Activated naive CD4-positive, alpha-beta T cell treated with anti-CD3 and anti-CD28 coated beads for 36 hours (primary cell): Measurements from ENCODE around the gene RPP40. TPM values are rescaled to one million over a fixed set of nuclear protein-coding genes. Genes with fewer than 3 reads are reported as not detected.

Experiments used
- CTCF ChIA-PET: fragments of 350-600 bp; sonication (Branson Sonifier 250); formaldehyde crosslinking; loops from one replicate; lab custom pipeline; 2021; ENCODE audit warnings: antibody characterized with exemption; lab: Charles Lee
- DNase-seq: peaks from one replicate; pipeline ENCODE4 v3.0.0-alpha.2; 2020
- H3K27ac Mint-ChIP-seq: one replicate; pipeline ENCODE4 v1.8.0; 2021; ENCODE audit warnings: mild to moderate bottlenecking, mixed read lengths
- H3K27me3 Mint-ChIP-seq: one replicate; pipeline ENCODE4 v1.8.0; 2021; ENCODE audit warnings: low read depth, mixed read lengths
- H3K36me3 Mint-ChIP-seq: one replicate; pipeline ENCODE4 v1.8.0; 2021; ENCODE audit warnings: low read depth, mixed read lengths
- H3K4me1 Mint-ChIP-seq: one replicate; pipeline ENCODE4 v1.8.0; 2021; ENCODE audit warnings: low read depth, mixed read lengths
- H3K4me3 Mint-ChIP-seq: one replicate; pipeline ENCODE4 v1.8.0; 2021; ENCODE audit warnings: mild to moderate bottlenecking, moderate library complexity, mixed read lengths
- H3K9me3 Mint-ChIP-seq: one replicate; pipeline ENCODE4 v1.8.0; 2021; ENCODE audit warnings: mixed read lengths
- intact Hi-C: fragments of 100-400 bp; cut with micrococcal nuclease; formaldehyde crosslinking; loops from one replicate; pipeline ENCODE4 v1.15.1; 2023
- total RNA-seq, 2 experiments: library from RNA; stranded (reverse); gene quantifications; one replicate each; pipeline ENCODE4 v1.2.3, GENCODE V29; 2021

RPP40 gene, protein sequence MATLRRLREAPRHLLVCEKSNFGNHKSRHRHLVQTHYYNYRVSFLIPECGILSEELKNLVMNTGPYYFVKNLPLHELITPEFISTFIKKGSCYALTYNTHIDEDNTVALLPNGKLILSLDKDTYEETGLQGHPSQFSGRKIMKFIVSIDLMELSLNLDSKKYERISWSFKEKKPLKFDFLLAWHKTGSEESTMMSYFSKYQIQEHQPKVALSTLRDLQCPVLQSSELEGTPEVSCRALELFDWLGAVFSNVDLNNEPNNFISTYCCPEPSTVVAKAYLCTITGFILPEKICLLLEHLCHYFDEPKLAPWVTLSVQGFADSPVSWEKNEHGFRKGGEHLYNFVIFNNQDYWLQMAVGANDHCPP
- 1 to 10 TPM; 8.2 to 9.8 TPM for total RNA-seq

DNA sequence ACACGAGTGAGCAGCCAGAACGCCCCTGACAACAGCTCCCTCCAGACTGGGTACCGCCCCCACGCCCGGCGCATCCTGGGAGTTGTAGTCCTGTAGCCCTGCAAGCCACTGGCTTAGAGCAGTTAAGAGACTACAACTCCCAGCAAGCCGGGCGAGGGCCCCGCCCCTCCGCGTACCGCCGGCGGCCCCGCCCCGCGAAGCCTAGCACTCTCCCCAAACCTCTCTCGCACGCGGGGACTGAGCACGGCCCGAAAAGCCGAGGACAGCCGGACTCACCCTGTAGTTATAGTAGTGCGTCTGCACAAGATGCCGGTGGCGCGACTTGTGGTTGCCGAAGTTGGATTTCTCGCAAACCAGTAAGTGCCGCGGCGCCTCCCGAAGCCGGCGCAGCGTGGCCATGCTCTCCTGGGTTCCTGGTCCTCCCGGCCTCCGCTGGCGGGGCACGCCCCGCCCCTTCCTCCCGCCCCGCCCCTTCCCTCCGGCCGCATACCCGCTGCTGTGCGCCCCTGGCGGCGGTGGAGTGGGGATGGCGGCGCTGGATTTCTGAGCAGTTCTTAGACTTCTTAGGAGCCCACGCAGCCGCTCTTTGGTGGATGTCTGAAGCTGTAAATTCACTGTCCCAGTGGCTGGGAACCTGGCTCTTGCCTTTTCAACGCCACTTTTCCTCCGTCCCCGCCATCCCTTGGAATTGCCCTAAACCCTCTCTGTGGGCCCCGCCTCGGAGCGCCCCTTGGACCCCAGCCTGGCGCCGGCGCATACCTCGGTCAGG lies at the start of gene RPP40:
TSS of gene RPP40 (minus strand) at position 434 of the 769 bp plus-strand sequence. CDS start at position 399, 35 bp downstream.
- Mint-ChIP-seq H3K27ac (peak within 1 kb of the TSS; percentile 91), H3K36me3 (peaks cover 14% of the 10 kb centered on the region), H3K4me3 (peak within 1 kb of the TSS; percentile 90), H3K27me3 (no peaks in the 10 kb centered on the region), H3K4me1 (peaks cover 11% of the 10 kb centered on the region), H3K9me3 (no peaks in the 10 kb centered on the region)
- intact Hi-C loops = loop anchor here (1.0 to 10.0 kb wide), 9 partner anchors 27 to 1885 kb away; partner anchors contain the start of genes BPHL, CDYL, ECI2 and LYRM4
- CTCF ChIA-PET = interaction anchor here (0.7 to 1.5 kb wide), 3 partner anchors 11 to 28 kb away, joined by 4 to 5 read pairs (median 4); no protein-coding TSS in a partner anchor
- peak; percentile 98 for DNase-seq

- intact Hi-C loops = no loop called here
- no peak overlapping the region for H3K27ac Mint-ChIP-seq
- H3K27me3 Mint-ChIP-seq = no peaks in the 10 kb centered on the region
- peaks cover 11% of the 10 kb centered on the region for H3K36me3 Mint-ChIP-seq
- no peak overlapping the region for H3K4me3 Mint-ChIP-seq
- H3K9me3 Mint-ChIP-seq = peaks cover 17% of the 10 kb centered on the region
- CTCF ChIA-PET = interaction anchor here (0.5 kb wide), 1 partner anchor 246 kb away, joined by 3 read pairs; no protein-coding TSS in a partner anchor
- peaks cover 5% of the 10 kb centered on the region for H3K4me1 Mint-ChIP-seq
- no peak for DNase-seq
These were observed 49.2 kb upstream of the RPP40 start for GRCh38 chr6:5053038-5053437.

DNA sequence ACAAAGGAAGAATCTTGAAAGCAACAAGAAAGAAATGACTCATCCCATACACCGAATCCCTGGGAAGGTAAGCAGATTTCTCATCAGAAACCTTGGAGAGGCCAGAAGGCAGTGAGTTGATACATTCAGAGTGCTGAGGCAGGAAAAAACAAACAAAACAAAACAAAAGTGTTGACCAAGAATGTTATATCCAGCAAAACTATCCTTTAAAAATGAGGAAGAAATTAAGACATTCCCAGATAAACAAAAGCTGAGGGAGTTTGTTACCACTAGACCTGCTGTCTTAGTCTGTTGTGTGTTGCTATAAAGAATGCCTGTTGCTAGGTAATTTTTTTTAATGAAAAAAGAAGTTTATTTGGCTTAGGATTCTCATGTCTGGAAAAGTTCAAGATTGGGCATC lies 47.6 kb upstream of the RPP40 start:
- Mint-ChIP-seq H3K36me3 (peaks cover 11% of the 10 kb centered on the region), H3K27me3 (no peaks in the 10 kb centered on the region), H3K4me3 (no peak overlapping the region), H3K27ac (no peak overlapping the region), H3K9me3 (peaks cover 17% of the 10 kb centered on the region), H3K4me1 (peaks cover 5% of the 10 kb centered on the region)
- CTCF ChIA-PET = no interaction called here
- intact Hi-C loops = no loop called here
- no peak for DNase-seq

DNA sequence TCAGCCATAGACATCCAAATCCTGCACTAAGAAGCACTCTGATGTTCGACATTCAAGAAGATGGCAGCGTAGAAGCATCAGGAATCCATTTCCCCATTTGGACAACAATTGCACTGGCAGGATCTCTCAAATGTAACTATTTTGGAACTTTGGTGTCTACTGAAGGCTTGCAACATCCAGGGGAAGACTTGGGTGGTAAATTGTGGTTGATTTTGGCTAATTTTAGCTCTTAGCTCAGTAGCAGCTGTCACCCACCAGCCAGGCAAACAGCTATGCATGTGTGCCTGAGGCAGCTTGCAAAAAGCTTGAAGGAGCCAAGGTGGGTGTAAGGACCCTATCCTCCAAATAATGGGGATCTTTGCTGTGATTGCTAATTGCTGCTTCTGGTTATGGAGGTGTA lies 46.2 kb upstream of the RPP40 start:
- Mint-ChIP-seq H3K4me1 (peaks cover 5% of the 10 kb centered on the region), H3K36me3 (peaks cover 17% of the 10 kb centered on the region), H3K27me3 (no peaks in the 10 kb centered on the region), H3K4me3 (no peak overlapping the region), H3K9me3 (peaks cover 17% of the 10 kb centered on the region), H3K27ac (no peak overlapping the region)
- CTCF ChIA-PET = no interaction called here
- intact Hi-C loops = no loop called here
- no peak for DNase-seq

- Mint-ChIP-seq H3K4me3 (no peak overlapping the region), H3K27ac (no peak overlapping the region), H3K27me3 (no peaks in the 10 kb centered on the region), H3K36me3 (peaks cover 30% of the 10 kb centered on the region), H3K9me3 (peaks cover 14% of the 10 kb centered on the region), H3K4me1 (no peaks in the 10 kb centered on the region)
- intact Hi-C loops = no loop called here
- CTCF ChIA-PET = no interaction called here
- no peak for DNase-seq
These were observed 42.6 kb upstream of the RPP40 start for GRCh38 chr6:5046430-5046829.

GRCh38 chr6:5045416-5045815 lies 41.6 kb upstream of the RPP40 start:
- intact Hi-C loops = no loop called here
- no peaks in the 10 kb centered on the region for H3K27me3 Mint-ChIP-seq
- no peaks in the 10 kb centered on the region for H3K4me1 Mint-ChIP-seq
- peaks cover 6% of the 10 kb centered on the region for H3K9me3 Mint-ChIP-seq
- no peak overlapping the region for H3K27ac Mint-ChIP-seq
- H3K4me3 Mint-ChIP-seq = no peak overlapping the region
- no peak for DNase-seq
- peaks cover 23% of the 10 kb centered on the region for H3K36me3 Mint-ChIP-seq
- CTCF ChIA-PET = no interaction called here

- Mint-ChIP-seq H3K27ac (no peak overlapping the region), H3K27me3 (no peaks in the 10 kb centered on the region), H3K4me3 (no peak overlapping the region), H3K9me3 (peaks cover 6% of the 10 kb centered on the region), H3K36me3 (peaks cover 23% of the 10 kb centered on the region), H3K4me1 (no peaks in the 10 kb centered on the region)
- intact Hi-C loops = no loop called here
- DNase-seq = no peak
- CTCF ChIA-PET = no interaction called here
These were observed 41.0 kb upstream of the RPP40 start for GRCh38 chr6:5044866-5045265.

- CTCF ChIA-PET = interaction anchor here (0.6 kb wide), 1 partner anchor 102 kb away, joined by 4 read pairs; no protein-coding TSS in a partner anchor
- H3K4me1 Mint-ChIP-seq = no peaks in the 10 kb centered on the region
- H3K4me3 Mint-ChIP-seq = no peak overlapping the region
- H3K9me3 Mint-ChIP-seq = no peaks in the 10 kb centered on the region
- DNase-seq = no peak
- intact Hi-C loops = no loop called here
- H3K36me3 Mint-ChIP-seq = peaks cover 19% of the 10 kb centered on the region
- H3K27me3 Mint-ChIP-seq = no peaks in the 10 kb centered on the region
- no peak overlapping the region for H3K27ac Mint-ChIP-seq
These were observed 38.6 kb upstream of the RPP40 start for GRCh38 chr6:5042436-5042835.

DNA sequence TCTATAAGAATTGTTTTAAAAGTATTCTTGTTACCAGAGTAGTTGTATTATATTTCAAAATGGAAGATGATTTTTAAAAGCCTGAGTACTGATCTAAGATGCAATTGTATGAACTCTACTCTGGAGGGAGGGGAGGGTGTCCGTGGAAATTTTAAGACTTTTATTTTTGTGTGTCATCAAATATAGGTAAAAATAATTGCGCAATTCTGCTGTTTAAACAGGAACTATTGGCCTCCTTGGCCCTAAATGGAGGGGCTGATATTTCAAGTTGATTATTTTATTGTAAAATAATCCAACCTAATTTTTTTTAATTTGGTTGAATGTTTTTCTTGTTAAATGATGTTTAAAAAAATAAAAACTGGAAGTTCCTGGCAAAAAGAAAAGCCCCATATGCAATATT lies 38.1 kb upstream of the RPP40 start:
- no peak for DNase-seq
- Mint-ChIP-seq H3K4me3 (no peak overlapping the region), H3K27me3 (no peaks in the 10 kb centered on the region), H3K36me3 (peaks cover 19% of the 10 kb centered on the region), H3K27ac (no peak overlapping the region), H3K9me3 (no peaks in the 10 kb centered on the region), H3K4me1 (no peaks in the 10 kb centered on the region)
- CTCF ChIA-PET = interaction anchor here (0.6 kb wide), 1 partner anchor 102 kb away, joined by 4 read pairs; no protein-coding TSS in a partner anchor
- intact Hi-C loops = no loop called here

GRCh38 chr6:5036269-5036668 lies 32.4 kb upstream of the RPP40 start:
- intact Hi-C loops = loop anchor here (10.0 kb wide), 1 partner anchor 751 kb away; no protein-coding TSS in a partner anchor
- no peak for DNase-seq
- H3K4me3 Mint-ChIP-seq = no peak overlapping the region
- no peaks in the 10 kb centered on the region for H3K27me3 Mint-ChIP-seq
- CTCF ChIA-PET = interaction anchor here (0.6 kb wide), 1 partner anchor 362 kb away, joined by 3 read pairs; no protein-coding TSS in a partner anchor
- no peaks in the 10 kb centered on the region for H3K4me1 Mint-ChIP-seq
- H3K36me3 Mint-ChIP-seq = no peaks in the 10 kb centered on the region
- H3K27ac Mint-ChIP-seq = no peak overlapping the region
- H3K9me3 Mint-ChIP-seq = no peaks in the 10 kb centered on the region

GRCh38 chr6:5034736-5035135 lies 30.9 kb upstream of the RPP40 start:
- DNase-seq = no peak
- intact Hi-C loops = loop anchor here (10.0 kb wide), 1 partner anchor 750 kb away; no protein-coding TSS in a partner anchor
- H3K4me3 Mint-ChIP-seq = no peak overlapping the region
- H3K27me3 Mint-ChIP-seq = no peaks in the 10 kb centered on the region
- no peak overlapping the region for H3K27ac Mint-ChIP-seq
- H3K4me1 Mint-ChIP-seq = peaks cover 6% of the 10 kb centered on the region
- H3K36me3 Mint-ChIP-seq = no peaks in the 10 kb centered on the region
- H3K9me3 Mint-ChIP-seq = no peaks in the 10 kb centered on the region
- CTCF ChIA-PET = no interaction called here

DNA sequence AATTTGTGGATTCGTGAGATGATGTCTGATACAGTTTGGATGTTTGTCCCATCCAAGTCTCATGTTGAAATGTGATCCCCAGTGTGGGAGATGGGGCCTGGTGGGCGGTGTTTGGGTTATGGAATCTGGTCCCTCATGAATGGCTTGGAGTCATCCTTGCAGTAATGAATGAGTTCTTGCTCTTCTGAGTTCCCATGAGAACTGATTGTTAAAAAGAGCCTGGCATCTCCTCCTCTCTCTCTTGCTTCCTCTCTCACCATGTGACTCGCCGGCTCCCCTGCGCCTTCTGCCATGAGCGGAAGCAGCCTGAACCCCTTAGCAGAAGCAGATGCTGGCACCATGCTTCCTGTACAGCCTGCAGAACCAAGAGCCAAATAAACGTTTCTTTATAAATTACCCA lies 30.5 kb upstream of the RPP40 start:
- Mint-ChIP-seq H3K36me3 (no peaks in the 10 kb centered on the region), H3K27ac (no peak overlapping the region), H3K9me3 (no peaks in the 10 kb centered on the region), H3K27me3 (no peaks in the 10 kb centered on the region), H3K4me1 (peaks cover 6% of the 10 kb centered on the region), H3K4me3 (no peak overlapping the region)
- CTCF ChIA-PET = no interaction called here
- intact Hi-C loops = loop anchor here (10.0 kb wide), 1 partner anchor 750 kb away; no protein-coding TSS in a partner anchor
- peak; percentile 6 for DNase-seq
